SH-SY5Y (cell line): ENCODE measurements around the gene ZNF688.

ENCODE experiments used
- GATA2 ChIP-seq: IDR thresholded peaks from 2 replicates; pipeline ENCODE4 v1.6.1; 2011; ENCODE audit warnings: mild to moderate bottlenecking, low read depth, low read length
- GATA3 ChIP-seq: IDR thresholded peaks from 2 replicates; pipeline ENCODE4 v1.6.1; 2011; ENCODE audit warnings: low read depth, mild to moderate bottlenecking, low read length, moderate library complexity

GRCh38 chr16:30539000-30539964, 32.2 kb downstream of the ZNF688 start:
- TF ChIP-seq GATA3 (no peak), GATA2 (no peak)
